Testis (tissue), 2 donors: ENCODE measurements around the gene ABCC8.

Source experiments
- CTCF ChIP-seq, 3 experiments: fragments of 450-650 bp in 2 of 3; fragments of 200-600 bp in 1 of 3; sonication (generic) in 1 of 3; IDR thresholded peaks; one replicate each; pipeline ENCODE4 v1.5.1; 2016 to 2019; ENCODE audit warnings: antibody characterized with exemption in 3 of 3, mild to moderate bottlenecking in 2 of 3, moderate library complexity in 1 of 3
- POLR2A ChIP-seq: fragments of 450-650 bp; IDR thresholded peaks from one replicate; pipeline ENCODE4 v1.6.1; 2017; ENCODE audit warnings: antibody characterized with exemption, mild to moderate bottlenecking, moderate library complexity

GRCh38 chr11:17489751-17490150, 13.1 kb upstream of the ABCC8 start:
- TF ChIP-seq CTCF (IDR thresholded peaks at IDR 0.05) (no peak), POLR2A (no peak)
